WI38 (cell line): Measurements from ENCODE around the gene POLR1A.

Experiments used
- H3K4me3 ChIP-seq: 2 replicates; pipeline ENCODE4 v1.5.1; 2011; ENCODE audit warnings: low read depth, mild to moderate bottlenecking, control low read depth, low read length
- TF ChIP-seq, protein P1 (sequence below): IDR thresholded peaks from 2 replicates; pipeline ENCODE4 v1.5.1; 2012; ENCODE audit warnings: low read depth, mild to moderate bottlenecking, control low read depth, low read length

Gene POLR1A

DNA sequence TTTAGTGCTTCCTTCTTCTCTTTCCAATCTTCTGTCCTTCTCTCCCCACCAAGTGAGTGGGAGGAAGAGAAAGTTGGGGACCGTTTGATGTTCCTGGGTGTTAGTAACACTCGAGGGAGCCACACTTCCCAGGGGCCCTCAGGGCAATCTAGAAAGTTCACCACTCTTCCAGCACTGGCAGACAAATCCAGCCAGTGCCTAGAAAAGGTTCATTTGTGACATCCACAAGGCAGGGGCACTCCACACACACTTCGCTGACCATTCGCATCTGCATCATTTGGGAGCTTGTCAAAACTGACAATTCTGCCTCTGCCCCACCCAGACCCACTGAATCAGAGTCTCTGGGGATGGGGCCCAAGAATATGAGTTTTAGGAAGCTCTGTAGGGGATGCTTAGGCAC lies 130.1 kb downstream of the POLR1A start:
- TF ChIP-seq, protein P1, sequence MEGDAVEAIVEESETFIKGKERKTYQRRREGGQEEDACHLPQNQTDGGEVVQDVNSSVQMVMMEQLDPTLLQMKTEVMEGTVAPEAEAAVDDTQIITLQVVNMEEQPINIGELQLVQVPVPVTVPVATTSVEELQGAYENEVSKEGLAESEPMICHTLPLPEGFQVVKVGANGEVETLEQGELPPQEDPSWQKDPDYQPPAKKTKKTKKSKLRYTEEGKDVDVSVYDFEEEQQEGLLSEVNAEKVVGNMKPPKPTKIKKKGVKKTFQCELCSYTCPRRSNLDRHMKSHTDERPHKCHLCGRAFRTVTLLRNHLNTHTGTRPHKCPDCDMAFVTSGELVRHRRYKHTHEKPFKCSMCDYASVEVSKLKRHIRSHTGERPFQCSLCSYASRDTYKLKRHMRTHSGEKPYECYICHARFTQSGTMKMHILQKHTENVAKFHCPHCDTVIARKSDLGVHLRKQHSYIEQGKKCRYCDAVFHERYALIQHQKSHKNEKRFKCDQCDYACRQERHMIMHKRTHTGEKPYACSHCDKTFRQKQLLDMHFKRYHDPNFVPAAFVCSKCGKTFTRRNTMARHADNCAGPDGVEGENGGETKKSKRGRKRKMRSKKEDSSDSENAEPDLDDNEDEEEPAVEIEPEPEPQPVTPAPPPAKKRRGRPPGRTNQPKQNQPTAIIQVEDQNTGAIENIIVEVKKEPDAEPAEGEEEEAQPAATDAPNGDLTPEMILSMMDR: no peak
- H3K4me3 ChIP-seq: no peak overlapping the region

- TF ChIP-seq, protein P1: no peak
Measured at GRCh38 chr2:85974390-85974789, 131.3 kb downstream of the POLR1A start.

DNA sequence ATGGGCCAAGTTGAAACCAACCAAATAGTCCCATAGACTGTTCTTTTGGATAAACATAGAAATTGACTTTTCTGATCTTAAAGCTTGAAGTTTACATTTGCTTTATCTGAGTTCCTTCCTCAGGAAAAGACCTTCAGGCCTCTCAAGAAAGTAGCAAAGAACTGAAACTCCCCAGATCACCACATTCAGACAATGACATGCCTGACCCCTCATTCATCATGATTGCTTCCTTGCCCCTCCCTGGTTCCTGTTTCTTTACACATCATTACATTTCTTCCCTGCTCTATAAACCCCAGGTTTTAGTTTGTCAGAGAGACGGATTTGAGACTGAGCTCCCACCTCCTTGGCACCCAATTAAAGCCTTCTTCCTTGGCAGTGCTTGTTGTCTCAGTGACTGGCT lies 133.3 kb downstream of the POLR1A start:
- no peak overlapping the region for H3K4me3 ChIP-seq
- TF ChIP-seq, protein P1: no peak

More at GRCh38 chr2:85974390-85974789, 131.3 kb downstream of the POLR1A start:
- H3K4me3 ChIP-seq: no peak overlapping the region

- TF ChIP-seq, protein P1: no peak
- no peak overlapping the region for H3K4me3 ChIP-seq
Measured at GRCh38 chr2:85971366-85971765, 134.3 kb downstream of the POLR1A start.
